Measurements from ENCODE around the gene PTPN14.

Gene PTPN14

GRCh38 chr1:214550857-214551435, 456 bp downstream of the PTPN14 start:
- peaks cover 47% of the 10 kb centered on the region for H3K27me3 Mint-ChIP-seq
- no peak for ATAC-seq
- H3K27ac Mint-ChIP-seq, result no peak overlapping the region
- no peaks in the 10 kb centered on the region for H3K9me3 Mint-ChIP-seq
- H3K4me3 Mint-ChIP-seq, result peak overlapping the region; percentile 57
- H3K36me3 Mint-ChIP-seq, result no peaks in the 10 kb centered on the region
- H3K4me1 Mint-ChIP-seq, result no peaks in the 10 kb centered on the region

GRCh38 chr1:214550013-214550856, 1.2 kb downstream of the PTPN14 start:
- H3K4me1 Mint-ChIP-seq, result no peaks in the 10 kb centered on the region
- no peak for ATAC-seq
- H3K4me3 Mint-ChIP-seq, result no peak overlapping the region
- H3K27me3 Mint-ChIP-seq, result peaks cover 47% of the 10 kb centered on the region
- no peaks in the 10 kb centered on the region for H3K9me3 Mint-ChIP-seq
- no peak overlapping the region for H3K27ac Mint-ChIP-seq
- H3K36me3 Mint-ChIP-seq, result no peaks in the 10 kb centered on the region

GRCh38 chr1:214549604-214550003, 1.8 kb downstream of the PTPN14 start:
- no peak overlapping the region for H3K27ac Mint-ChIP-seq
- no peaks in the 10 kb centered on the region for H3K36me3 Mint-ChIP-seq
- H3K4me1 Mint-ChIP-seq, result no peaks in the 10 kb centered on the region
- no peaks in the 10 kb centered on the region for H3K9me3 Mint-ChIP-seq
- H3K27me3 Mint-ChIP-seq, result peaks cover 47% of the 10 kb centered on the region
- ATAC-seq, result no peak
- H3K4me3 Mint-ChIP-seq, result no peak overlapping the region

GRCh38 chr1:214548988-214549387, 2.4 kb downstream of the PTPN14 start:
- Mint-ChIP-seq H3K4me3 (no peak overlapping the region), H3K27me3 (peaks cover 46% of the 10 kb centered on the region), H3K27ac (no peak overlapping the region), H3K36me3 (no peaks in the 10 kb centered on the region), H3K9me3 (no peaks in the 10 kb centered on the region), H3K4me1 (no peaks in the 10 kb centered on the region)
- no peak for ATAC-seq

GRCh38 chr1:214548271-214548670, 3.1 kb downstream of the PTPN14 start:
- H3K9me3 Mint-ChIP-seq, result no peaks in the 10 kb centered on the region
- H3K4me3 Mint-ChIP-seq, result no peak overlapping the region
- H3K4me1 Mint-ChIP-seq, result no peaks in the 10 kb centered on the region
- no peak overlapping the region for H3K27ac Mint-ChIP-seq
- no peaks in the 10 kb centered on the region for H3K36me3 Mint-ChIP-seq
- no peak for ATAC-seq
- peaks cover 39% of the 10 kb centered on the region for H3K27me3 Mint-ChIP-seq

- Mint-ChIP-seq H3K4me3 (no peak overlapping the region), H3K27me3 (peaks cover 38% of the 10 kb centered on the region), H3K4me1 (no peaks in the 10 kb centered on the region), H3K9me3 (no peaks in the 10 kb centered on the region), H3K27ac (no peak overlapping the region), H3K36me3 (no peaks in the 10 kb centered on the region)
- no peak for ATAC-seq
Observed at GRCh38 chr1:214547747-214548146, 3.7 kb downstream of the PTPN14 start.

- Mint-ChIP-seq H3K4me3 (no peak overlapping the region), H3K9me3 (no peaks in the 10 kb centered on the region), H3K36me3 (no peaks in the 10 kb centered on the region), H3K27me3 (peaks cover 38% of the 10 kb centered on the region), H3K27ac (no peak overlapping the region), H3K4me1 (no peaks in the 10 kb centered on the region)
- ATAC-seq, result no peak
Observed at GRCh38 chr1:214546886-214547641, 4.3 kb downstream of the PTPN14 start.

GRCh38 chr1:214546084-214546483, 5.3 kb downstream of the PTPN14 start:
- H3K27ac Mint-ChIP-seq, result no peak overlapping the region
- H3K4me1 Mint-ChIP-seq, result no peaks in the 10 kb centered on the region
- ATAC-seq, result no peak
- H3K9me3 Mint-ChIP-seq, result no peaks in the 10 kb centered on the region
- no peak overlapping the region for H3K4me3 Mint-ChIP-seq
- peaks cover 33% of the 10 kb centered on the region for H3K27me3 Mint-ChIP-seq
- no peaks in the 10 kb centered on the region for H3K36me3 Mint-ChIP-seq

- H3K27ac Mint-ChIP-seq, result no peak overlapping the region
- no peaks in the 10 kb centered on the region for H3K36me3 Mint-ChIP-seq
Observed at GRCh38 chr1:214545293-214545692, 6.1 kb downstream of the PTPN14 start.

GRCh38 chr1:214544791-214545190, 6.6 kb downstream of the PTPN14 start:
- H3K4me1 Mint-ChIP-seq, result no peaks in the 10 kb centered on the region
- peaks cover 20% of the 10 kb centered on the region for H3K27me3 Mint-ChIP-seq
- H3K27ac Mint-ChIP-seq, result no peak overlapping the region
- no peak overlapping the region for H3K4me3 Mint-ChIP-seq
- no peaks in the 10 kb centered on the region for H3K9me3 Mint-ChIP-seq
- H3K36me3 Mint-ChIP-seq, result no peaks in the 10 kb centered on the region
- ATAC-seq, result no peak

More at GRCh38 chr1:214545293-214545692, 6.1 kb downstream of the PTPN14 start:
- peaks cover 25% of the 10 kb centered on the region for H3K27me3 Mint-ChIP-seq
- H3K4me1 Mint-ChIP-seq, result no peaks in the 10 kb centered on the region
- no peaks in the 10 kb centered on the region for H3K9me3 Mint-ChIP-seq
- no peak overlapping the region for H3K4me3 Mint-ChIP-seq
- ATAC-seq, result peak; percentile 9

GRCh38 chr1:214542275-214543199, 8.9 kb downstream of the PTPN14 start:
- H3K27ac Mint-ChIP-seq, result no peak overlapping the region
- H3K4me3 Mint-ChIP-seq, result no peak overlapping the region
- no peak for ATAC-seq
- no peaks in the 10 kb centered on the region for H3K4me1 Mint-ChIP-seq
- H3K27me3 Mint-ChIP-seq, result peaks cover 16% of the 10 kb centered on the region
- H3K9me3 Mint-ChIP-seq, result no peaks in the 10 kb centered on the region
- H3K36me3 Mint-ChIP-seq, result no peaks in the 10 kb centered on the region

GRCh38 chr1:214541693-214542092, 9.7 kb downstream of the PTPN14 start:
- Mint-ChIP-seq H3K4me3 (no peak overlapping the region), H3K9me3 (no peaks in the 10 kb centered on the region), H3K27me3 (peaks cover 16% of the 10 kb centered on the region), H3K4me1 (no peaks in the 10 kb centered on the region), H3K36me3 (no peaks in the 10 kb centered on the region), H3K27ac (no peak overlapping the region)
- no peak for ATAC-seq

GRCh38 chr1:214541206-214541605, 10.2 kb downstream of the PTPN14 start:
- no peak for ATAC-seq

GRCh38 chr1:214540324-214540723, 11.1 kb downstream of the PTPN14 start:
- Mint-ChIP-seq H3K4me3 (no peak overlapping the region), H3K27ac (no peak overlapping the region), H3K27me3 (peaks cover 16% of the 10 kb centered on the region), H3K36me3 (no peaks in the 10 kb centered on the region), H3K4me1 (no peaks in the 10 kb centered on the region), H3K9me3 (no peaks in the 10 kb centered on the region)
- ATAC-seq, result no peak

More at GRCh38 chr1:214541206-214541605, 10.2 kb downstream of the PTPN14 start:
- H3K4me1 Mint-ChIP-seq, result no peaks in the 10 kb centered on the region
- H3K9me3 Mint-ChIP-seq, result no peaks in the 10 kb centered on the region
- H3K27me3 Mint-ChIP-seq, result peaks cover 16% of the 10 kb centered on the region
- H3K36me3 Mint-ChIP-seq, result no peaks in the 10 kb centered on the region
- no peak overlapping the region for H3K4me3 Mint-ChIP-seq
- H3K27ac Mint-ChIP-seq, result no peak overlapping the region

- Mint-ChIP-seq H3K27me3 (peaks cover 16% of the 10 kb centered on the region), H3K36me3 (no peaks in the 10 kb centered on the region), H3K4me1 (no peaks in the 10 kb centered on the region), H3K27ac (no peak overlapping the region), H3K4me3 (no peak overlapping the region), H3K9me3 (no peaks in the 10 kb centered on the region)
- no peak for ATAC-seq
Observed at GRCh38 chr1:214538496-214538895, 12.9 kb downstream of the PTPN14 start.

Data from stimulated activated memory B cell treated with anti-CD40 and anti-IgM and Interleukin-4, amounts not matched to agents 10 μg/mL and 1 μg/mL and 100 μg/mL, for 72 hours (primary cell).